Stimulated activated CD8-positive, alpha-beta memory T cell treated with anti-CD3 and anti-CD28 coated beads, Interleukin-7, amount 100 ng/mL, for 48 hours (primary cell): ENCODE data around the gene BDH1.
"Not testable (repeated sequence)": the region's sequence is repeated elsewhere in the genome, so short reads cannot be mapped to it uniquely, and the experiment has no call there.

Experiments used
- DNase-seq, 2 donors: peaks; one replicate each; pipeline ENCODE4 v3.0.0-alpha.2; 2020; ENCODE audit warnings: low read depth in 1 of 2; ENCODE audit errors: extremely low read depth in 1 of 2

BDH1 gene

GRCh38 chr3:197522881-197523441 is 32.8 kb downstream of the BDH1 start:
- no peak for DNase-seq

GRCh38 chr3:197522183-197522715 is 33.5 kb downstream of the BDH1 start:
- no peak for DNase-seq

GRCh38 chr3:197521277-197522182 is 34.2 kb downstream of the BDH1 start:
- DNase-seq: no peak

GRCh38 chr3:197520311-197521276 is 35.2 kb downstream of the BDH1 start:
- DNase-seq: no peak

- DNase-seq: no peak
Observed at GRCh38 chr3:197519801-197520211, 36.0 kb downstream of the BDH1 start.

- no peak for DNase-seq
Observed at GRCh38 chr3:197518881-197519421, 36.8 kb downstream of the BDH1 start.

GRCh38 chr3:197517922-197518683 is 37.7 kb downstream of the BDH1 start:
- DNase-seq: not testable (repeated sequence)

GRCh38 chr3:197516890-197517606 is 38.7 kb downstream of the BDH1 start:
- not testable (repeated sequence) for DNase-seq

- peak in 1 of 2 donors; percentile 45 for DNase-seq
Observed at GRCh38 chr3:197516517-197516889, 39.3 kb downstream of the BDH1 start.

- no peak for DNase-seq
Observed at GRCh38 chr3:197514786-197515355, 40.9 kb downstream of the BDH1 start.

GRCh38 chr3:197513953-197514785 is 41.6 kb downstream of the BDH1 start:
- DNase-seq: no peak

- DNase-seq: no peak
Observed at GRCh38 chr3:197512691-197513571, 42.8 kb downstream of the BDH1 start.

GRCh38 chr3:197511853-197512635 is 43.7 kb downstream of the BDH1 start:
- no peak for DNase-seq

- no peak for DNase-seq
Observed at GRCh38 chr3:197511130-197511529, 44.6 kb downstream of the BDH1 start.

- no peak for DNase-seq
Observed at GRCh38 chr3:197510642-197511018, 45.1 kb downstream of the BDH1 start.
